Measurements from ENCODE around the gene PRDX6.
"Not testable (repeated sequence)": the region's sequence is repeated elsewhere in the genome, so short reads cannot be mapped to it uniquely, and the experiment has no call there.

Gene PRDX6

DNA sequence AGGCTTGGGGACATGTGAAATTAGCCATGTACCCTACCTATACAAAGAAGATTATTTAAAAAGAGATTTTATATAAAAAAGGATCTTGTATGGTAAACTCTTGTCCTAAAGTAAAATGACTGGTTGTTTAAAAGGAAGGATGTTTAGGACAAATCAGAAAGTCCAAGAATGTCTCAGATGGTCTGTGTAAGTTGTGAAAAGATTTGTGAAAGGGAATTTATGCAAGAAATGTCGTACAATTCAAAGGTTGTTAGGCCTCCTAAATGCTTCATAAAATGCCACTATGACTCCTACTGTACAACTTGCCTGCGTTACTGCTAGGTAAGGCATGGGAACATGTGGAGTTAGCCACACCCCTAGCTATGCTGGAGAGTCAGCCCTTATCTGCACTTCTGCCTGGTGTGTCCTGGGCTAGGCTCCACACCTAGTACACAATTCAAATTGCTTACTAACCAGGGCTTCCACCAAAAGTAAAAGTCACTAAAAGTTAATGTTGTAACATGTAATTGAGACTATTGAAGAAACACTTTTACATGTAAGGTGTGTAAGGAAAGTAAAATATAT lies 19.7 kb downstream of the PRDX6 start:
- DNase-seq (ENCODE audit: low read depth), result no peak

DNA sequence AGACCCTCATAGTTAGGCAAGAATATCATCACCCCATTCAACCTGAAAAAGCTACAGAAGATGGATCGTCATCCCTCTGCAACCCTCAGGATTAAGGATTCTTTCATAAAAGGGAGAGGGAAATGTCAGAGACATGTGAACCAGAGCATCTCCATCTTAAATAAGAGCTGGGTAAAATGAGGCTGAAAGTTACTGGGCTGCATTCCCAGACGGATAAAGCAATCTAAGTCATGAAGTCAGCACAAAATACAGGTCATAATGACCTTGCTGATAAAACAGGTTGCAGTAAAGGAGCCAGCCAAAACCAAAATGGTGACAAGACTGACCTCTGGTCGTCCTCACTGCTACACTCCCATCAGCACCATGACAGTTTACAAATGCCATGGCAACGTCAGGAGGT lies 22.6 kb downstream of the PRDX6 start:
- no peak for DNase-seq (ENCODE audit: low read depth)

DNA sequence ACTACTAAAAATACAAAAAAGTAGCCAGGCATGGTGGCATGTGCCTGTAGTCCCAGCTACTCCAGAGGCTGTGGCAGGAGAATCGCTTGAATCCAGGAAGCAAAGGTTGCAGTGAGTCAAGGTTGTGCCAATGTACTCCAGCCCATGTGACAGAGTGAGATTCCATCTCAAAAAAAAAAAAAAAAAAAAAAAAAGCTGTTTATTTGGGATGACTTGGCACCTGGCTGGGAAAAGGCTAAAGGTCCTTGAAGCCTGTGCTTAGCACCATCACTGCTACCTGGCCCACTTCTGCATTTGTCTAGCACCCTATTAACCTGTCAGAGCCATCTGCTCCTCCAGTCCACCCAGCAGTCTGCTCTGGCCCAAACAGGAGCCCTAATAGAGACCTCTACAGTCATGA lies 25.0 kb downstream of the PRDX6 start:
- DNase-seq (ENCODE audit: low read depth), result no peak

DNA sequence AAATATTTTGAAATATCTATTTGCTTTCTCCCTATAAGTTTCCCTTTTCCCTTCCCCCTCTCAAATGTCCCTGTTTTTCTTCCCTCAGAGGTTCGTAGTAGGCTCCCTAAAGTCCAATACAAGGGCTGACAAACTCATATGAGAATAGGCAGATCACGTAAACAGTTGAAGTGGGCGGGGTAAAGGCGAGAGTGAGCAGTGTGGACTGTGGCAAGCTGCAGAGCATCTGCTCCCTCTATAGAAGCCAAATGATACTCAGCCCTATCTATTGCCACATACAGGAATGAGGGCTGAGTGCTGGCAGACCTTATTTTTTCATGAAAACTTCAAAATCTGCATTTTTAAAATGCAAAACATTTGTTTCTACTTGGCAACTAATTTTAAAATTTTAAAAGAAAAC lies 26.3 kb downstream of the PRDX6 start:
- no peak for DNase-seq (ENCODE audit: low read depth)

DNA sequence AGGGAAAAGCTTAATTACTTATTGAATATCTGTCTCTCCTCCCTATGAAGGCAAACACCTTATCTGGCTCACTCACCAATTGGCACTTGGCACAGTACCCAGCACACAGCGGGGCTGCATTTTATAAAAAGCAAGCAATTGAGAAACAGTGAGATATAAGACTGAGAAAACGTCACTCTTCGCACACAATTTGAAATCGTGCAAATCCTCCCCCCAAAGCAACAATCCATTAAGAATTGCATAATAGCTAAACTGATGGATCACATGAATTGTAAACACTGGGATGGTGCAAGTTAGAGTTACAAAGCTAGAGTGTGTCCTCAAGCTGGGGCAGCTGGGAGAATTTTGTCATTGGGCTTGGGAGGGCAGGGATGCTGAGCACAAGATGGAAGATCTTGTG lies 27.1 kb downstream of the PRDX6 start:
- no peak for DNase-seq (ENCODE audit: low read depth)

DNA sequence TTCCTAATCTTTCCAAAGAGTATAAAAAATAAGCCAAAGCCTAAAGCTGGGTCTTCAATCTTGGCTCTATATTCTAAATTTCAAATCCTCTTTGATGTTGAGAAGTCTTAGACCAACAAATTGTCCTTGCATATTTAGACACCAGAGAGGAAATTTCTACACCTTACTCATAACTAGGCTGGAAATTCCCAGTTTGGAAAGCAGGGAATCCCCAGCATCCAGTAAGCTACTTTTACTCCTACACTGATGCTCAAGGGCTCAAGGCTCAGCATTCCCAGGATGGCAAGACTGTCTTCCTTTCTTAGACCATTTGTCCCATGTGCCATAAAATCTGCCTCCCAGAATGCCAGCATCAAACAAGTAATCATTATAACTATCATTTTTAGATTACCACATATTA lies 28.3 kb downstream of the PRDX6 start:
- no peak for DNase-seq (ENCODE audit: low read depth)

DNA sequence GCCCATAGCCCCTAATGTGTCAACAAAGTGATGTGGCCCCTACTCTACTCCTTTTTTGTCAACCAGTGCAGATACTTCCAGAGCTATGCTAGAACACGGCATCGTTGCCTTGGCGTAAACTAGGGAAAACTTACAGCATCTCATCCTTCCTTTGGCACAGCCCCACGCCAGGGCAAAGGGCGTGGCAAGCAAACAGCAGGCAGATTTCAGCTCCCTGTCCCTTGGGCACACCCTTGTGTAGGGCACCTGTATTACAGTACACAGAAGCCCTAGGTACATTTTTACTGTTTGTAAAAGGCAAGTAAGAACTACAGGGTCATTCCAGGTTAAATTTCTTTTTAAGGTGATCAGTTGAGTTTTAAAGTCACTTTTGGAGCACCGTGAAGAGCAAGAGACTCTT lies 29.3 kb downstream of the PRDX6 start:
- DNase-seq (ENCODE audit: low read depth), result no peak

DNA sequence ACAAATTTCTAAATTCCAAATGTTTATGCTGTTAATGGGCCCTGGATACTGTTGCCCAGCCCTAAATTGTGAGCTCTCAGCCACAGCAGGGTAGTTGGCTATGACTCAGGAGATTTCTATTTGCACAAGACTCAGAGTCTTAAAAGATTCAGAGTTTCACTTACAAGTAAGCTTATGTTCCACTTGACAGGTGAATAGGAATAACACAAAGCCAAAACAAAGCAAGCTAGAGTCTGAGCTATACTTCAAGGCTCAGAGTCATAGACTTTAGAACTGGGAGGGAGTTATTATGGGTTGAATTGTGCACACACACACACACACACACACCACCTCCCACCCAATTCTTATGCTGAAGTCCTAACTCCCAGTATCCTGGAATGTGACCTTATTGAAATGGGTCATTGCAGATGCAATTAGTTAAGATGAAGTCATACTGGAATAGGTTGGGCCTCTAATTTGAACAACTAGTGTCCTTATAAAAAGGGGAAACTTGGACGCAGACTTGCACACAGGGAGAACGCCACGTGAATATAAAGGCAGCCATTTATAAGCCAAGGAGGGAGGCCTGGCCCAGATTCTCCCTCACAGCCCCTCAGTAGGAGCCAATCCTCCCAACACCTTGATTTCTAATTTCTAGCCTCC lies 30.2 kb downstream of the PRDX6 start:
- no peak for DNase-seq (ENCODE audit: low read depth)

DNA sequence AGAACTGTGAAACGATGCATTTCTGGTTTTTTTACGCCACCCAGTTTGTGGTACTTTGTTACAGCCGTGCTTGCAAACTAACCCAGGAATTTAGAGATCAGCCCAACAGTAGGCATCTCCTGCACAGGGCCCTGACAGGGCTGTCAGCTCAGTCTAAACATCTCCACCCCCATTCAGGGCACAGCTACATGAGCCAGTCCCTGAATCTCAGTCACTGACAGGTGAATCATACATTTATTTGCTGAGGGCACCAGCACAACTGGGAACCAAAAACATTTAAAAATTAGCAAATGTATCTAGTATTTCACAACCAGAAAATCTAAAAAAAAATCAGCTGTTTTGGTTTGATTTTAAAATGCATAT lies 30.7 kb downstream of the PRDX6 start:
- no peak for DNase-seq (ENCODE audit: low read depth)

DNA sequence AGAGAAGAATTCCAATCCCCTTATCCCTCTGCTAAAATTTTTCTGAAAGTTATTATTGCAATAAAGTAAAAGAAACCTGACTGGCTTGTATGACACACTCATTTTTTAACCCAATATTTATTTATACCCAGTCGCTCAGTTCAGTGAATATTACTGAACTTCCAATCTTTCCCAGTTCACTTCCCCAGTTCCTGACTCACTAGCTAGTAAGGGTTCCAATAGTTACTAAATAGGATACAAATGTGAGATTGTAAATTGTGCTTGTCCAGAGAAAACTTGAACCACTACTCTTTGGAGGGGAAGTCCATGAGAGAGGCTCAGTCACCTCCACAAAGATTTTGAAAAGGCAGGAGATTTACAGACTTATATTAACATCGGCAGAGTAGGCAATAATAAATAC lies 31.4 kb downstream of the PRDX6 start:
- DNase-seq (ENCODE audit: low read depth), result no peak

DNA sequence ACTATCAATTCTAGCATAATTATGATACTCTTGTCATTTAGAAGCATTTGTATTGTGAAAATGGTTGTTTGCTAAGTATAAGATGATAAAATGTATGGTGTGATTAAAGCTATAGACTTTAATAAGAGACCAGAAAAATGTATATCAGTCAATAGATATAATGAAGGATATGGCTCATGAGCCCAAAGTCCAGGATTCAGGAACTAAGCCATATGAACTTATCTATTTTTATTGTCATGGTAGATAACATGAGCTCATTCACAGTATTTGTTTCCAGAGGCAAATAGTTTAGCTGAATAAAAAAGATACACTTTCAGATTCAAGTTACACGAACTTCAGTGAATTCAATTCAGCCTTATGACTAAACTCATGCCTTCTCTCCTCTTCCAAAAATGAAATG lies 32.7 kb downstream of the PRDX6 start:
- no peak for DNase-seq (ENCODE audit: low read depth)

DNA sequence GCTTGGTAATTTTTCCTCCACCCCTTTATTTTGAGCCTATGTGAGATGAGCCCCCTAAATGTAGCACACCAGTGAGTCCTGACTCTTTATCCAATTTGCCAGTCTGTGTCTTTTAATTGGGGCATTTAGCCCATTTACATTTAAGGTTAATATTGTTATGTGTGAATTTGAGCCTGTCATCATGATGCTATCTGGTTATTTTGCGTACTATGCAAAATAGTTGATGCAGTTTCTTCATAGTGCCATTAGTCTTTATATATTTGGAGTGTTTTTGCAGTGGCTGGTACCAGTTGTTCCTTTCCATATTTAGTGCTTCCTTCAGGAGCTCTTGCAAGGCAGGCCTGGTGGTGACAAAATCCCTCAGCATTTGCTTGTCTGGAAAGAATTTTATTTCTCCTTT lies 37.4 kb downstream of the PRDX6 start:
- not testable (repeated sequence) for DNase-seq (ENCODE audit: low read depth)

DNA sequence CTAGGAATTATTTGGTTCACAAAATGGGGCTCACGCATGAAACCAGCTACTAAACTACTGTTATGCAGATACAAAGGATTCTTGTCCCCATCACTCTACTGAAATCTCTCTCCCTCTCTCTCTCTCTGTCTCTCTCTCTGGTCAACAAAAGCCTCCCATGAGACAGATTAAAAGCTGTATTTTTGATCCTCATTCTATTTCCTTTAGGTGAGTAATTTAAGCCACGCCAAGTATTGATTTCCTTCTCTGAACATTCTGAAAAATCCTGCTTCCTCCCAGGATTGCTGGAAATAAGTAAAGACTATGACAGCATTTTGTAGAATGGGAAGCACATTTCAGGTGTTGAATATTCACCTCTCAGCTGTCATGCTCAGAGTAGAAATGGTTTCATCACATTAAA lies 43.7 kb downstream of the PRDX6 start:
- no peak for DNase-seq (ENCODE audit: low read depth)

DNA sequence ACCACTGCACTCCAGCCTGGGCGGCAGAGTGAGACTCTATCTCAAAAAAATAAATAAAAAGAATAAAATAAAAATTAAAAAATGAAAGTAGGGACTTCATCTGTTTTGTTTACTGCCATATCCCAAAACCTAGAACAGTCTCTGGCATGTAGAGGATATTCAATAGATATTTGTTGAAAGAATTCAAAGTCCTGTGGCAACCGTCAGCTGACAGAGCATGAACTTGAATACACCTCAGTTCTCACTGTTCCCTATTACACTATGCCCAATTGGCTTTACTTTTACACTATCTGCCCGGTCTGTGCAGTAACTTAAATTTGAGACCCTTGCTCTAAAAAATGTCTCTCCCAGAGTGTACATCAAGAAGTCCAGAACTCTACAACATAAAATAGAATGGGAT lies 46.2 kb downstream of the PRDX6 start:
- DNase-seq (ENCODE audit: low read depth), result no peak

DNA sequence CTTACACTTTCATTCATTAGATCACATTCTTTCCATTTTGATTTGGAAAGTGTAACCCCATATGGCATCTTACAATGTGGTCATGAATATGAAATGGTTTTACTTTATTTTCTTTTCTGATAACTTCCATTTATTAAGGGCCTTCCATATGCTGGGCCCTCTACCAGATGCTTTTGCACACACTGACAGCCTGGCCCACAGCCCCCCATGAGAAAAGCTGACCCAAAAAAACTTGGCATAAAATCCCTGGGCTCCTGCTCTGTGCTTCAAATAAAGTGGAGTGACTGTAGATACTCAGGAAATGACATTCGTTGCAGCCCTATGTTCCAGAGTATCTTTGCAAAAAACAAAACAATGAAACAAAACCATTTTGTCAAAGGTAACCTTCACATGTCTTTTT lies 48.8 kb downstream of the PRDX6 start:
- DNase-seq (ENCODE audit: low read depth), result no peak

DNA sequence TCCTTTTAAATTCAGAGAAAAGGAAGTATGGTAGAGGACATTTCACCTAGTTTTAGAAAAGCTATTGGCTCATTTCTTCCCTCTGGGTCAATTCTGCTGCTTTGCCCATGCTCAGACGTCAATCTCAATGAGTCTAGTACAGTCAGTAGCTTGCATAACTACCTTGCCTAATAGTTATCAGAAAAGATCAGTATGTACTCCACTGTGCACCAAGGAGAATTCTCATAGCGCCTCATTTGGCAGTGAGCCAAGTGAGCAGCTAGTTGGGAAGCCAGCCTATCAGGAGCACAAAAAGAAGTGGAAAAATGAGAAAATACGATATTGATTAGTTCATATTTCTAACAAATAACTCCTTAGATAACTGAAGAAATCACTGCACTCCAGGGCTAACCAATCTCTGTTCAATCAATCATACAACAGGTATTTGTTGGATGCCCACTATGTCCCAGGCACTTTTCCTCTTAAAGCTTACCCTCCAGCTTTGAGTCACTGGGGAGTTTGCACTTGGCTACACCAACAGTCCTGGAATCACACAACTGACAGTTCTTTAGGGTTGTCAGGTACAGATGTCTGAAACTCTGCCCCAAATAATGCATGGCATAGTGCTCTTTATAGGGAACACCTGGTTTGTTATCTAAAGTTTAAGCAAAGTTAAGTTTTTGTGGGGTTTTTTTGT lies 50.2 kb downstream of the PRDX6 start:
- no peak for DNase-seq (ENCODE audit: low read depth)

DNA sequence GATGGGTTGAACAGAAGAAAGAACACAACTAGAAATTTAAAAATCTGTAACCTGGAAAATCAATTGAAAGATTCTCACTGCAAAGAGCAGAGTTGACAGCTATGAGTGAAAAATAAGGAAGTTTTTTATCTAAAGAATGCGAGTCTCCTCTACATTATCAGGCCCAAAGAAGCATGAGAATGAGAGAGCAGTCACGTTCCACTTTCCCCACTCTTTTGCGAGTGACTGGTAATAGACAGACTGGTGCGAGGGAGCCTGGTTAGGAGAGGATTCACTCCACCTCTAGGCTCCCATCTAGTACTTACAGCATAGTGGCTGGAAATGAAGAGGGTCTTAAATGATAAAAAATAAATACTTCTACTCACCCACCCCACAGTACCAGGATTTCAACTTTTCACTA lies 52.0 kb downstream of the PRDX6 start:
- DNase-seq (ENCODE audit: low read depth), result no peak

DNA sequence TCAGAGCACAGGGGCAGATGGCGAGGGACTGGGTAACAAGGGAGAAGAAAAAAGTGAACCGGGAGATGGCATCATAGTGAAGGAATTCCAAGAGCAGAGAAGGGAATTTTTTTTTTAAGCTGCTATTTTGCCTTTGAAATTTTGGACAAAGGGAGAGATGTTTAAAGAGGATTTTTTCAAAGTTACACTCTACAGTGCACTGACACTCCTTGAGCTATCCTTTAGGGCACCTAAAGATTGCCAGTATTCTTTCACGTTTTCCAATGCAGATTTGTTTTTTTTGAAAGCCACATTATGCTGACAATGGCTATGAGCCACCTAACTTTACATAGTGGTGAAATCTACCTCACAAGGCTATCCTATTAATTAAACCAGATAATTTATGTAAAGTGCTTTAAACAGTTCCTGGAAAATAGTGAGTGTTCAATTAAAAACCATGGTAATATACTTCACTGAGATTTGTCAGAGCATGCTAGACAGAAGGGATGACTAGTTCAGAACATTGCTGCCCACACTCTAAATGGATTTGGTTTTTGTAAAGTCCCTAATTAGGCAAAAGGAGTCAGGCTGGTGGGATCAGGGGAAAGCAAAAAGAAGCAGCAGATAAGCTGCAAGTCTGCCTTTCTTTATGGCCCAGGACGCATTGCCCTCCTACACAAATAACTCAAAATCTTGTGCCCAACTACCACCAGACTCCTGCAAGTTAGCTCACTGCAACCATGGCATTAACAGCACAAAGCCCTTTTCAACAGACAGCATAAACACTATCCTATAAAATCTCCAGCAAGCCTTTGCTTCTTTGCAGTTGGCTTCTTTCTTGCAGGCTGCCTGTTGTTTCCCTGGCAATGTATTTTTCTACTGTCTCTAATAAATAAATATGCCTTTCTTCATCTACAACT lies 53.9 kb downstream of the PRDX6 start:
- DNase-seq (ENCODE audit: low read depth), result no peak

DNA sequence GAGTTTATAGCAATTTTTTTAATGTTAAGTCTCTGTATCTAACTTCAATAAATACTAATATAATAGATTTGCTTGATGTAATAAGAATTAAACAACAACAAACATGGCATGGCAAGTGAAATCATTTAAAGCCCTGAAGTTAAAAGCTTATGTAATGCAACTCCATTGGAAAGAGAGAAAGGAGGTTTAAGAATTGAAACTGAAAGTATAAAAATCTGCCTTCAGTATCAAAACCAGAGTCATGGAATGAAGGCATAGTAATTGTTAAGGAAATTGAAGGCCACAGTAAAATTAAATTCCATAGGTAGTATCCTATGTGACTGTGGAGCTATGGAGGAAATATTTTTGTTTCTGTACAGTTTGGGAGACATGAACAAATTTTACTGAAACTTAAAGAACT lies 55.1 kb downstream of the PRDX6 start:
- DNase-seq (ENCODE audit: low read depth), result no peak

DNA sequence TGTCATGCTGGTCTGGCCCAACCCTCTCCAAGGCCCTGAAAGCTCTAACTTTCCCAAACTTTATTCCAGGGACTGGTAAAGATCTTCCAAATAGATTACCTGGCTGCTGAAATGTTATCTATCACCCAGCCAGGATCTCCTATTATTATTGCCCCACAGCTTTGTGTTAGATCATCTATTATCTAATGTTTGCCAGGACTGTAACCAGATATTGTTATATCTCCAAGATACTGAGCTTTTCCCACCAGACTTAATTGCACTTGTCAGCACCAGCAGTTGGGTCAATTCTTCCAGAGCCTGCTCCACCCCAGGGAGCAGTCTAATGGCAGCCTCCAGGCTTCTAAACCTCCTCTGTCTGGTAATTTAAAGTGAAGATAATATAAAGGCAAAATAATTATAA lies 59.1 kb downstream of the PRDX6 start:
- DNase-seq (ENCODE audit: low read depth), result no peak
